Hematopoietic multipotent progenitor cell treated with erythropoietin and hydrocortisone succinate and interleukin-3 and kit ligand, for 17 days (in vitro differentiated cells): Measurements from ENCODE around the gene RAD23A.
"Not testable (repeated sequence)": the region's sequence is repeated elsewhere in the genome, so short reads cannot be mapped to it uniquely, and the experiment has no call there.

Experiments
- DNase-seq: peaks from one replicate; pipeline ENCODE4 v3.0.0-alpha.2; 2015; ENCODE audit warnings: low spot score

Gene RAD23A

DNA sequence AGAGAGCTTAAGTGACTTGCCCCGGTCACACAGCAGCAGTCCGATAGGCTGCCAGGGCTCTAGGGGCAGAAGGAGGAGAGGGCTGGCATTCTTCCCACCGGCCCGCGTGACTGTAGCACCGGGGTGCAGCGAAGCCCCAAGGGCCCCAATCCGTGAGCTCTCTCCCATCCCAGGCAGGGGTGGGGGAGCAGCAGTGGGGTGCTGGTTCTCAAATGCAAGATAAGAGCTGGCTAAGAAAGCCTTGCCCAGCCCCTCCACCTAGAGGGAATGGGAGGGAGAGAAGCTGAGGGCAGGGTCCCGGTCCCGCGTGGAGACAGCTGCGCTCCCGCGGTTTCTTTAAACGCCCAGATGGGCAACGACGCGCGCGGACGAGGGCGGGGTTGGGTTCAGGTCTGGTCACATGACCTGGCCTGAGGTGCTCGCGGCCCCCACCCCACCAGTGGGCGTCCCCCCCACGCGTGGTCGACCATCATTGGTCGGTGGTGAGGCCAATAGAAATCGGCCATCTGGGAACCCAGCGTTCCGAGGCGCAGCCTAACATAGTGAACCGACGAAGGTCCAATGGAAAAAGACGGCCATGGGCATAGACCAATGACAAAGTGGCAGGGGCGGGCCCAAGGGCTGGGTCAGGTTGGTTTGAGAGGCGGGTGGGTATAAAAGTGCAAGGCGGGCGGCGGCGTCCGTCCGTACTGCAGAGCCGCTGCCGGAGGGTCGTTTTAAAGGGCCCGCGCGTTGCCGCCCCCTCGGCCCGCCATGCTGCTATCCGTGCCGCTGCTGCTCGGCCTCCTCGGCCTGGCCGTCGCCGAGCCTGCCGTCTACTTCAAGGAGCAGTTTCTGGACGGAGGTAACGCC is 7.5 kb upstream of the RAD23A start, which contains the start of gene CALR:
CALR (plus strand) TSS at position 683 of the 852 bp plus-strand sequence; CDS start at position 754, 71 bp downstream.
- peak; percentile 100 for DNase-seq

DNA sequence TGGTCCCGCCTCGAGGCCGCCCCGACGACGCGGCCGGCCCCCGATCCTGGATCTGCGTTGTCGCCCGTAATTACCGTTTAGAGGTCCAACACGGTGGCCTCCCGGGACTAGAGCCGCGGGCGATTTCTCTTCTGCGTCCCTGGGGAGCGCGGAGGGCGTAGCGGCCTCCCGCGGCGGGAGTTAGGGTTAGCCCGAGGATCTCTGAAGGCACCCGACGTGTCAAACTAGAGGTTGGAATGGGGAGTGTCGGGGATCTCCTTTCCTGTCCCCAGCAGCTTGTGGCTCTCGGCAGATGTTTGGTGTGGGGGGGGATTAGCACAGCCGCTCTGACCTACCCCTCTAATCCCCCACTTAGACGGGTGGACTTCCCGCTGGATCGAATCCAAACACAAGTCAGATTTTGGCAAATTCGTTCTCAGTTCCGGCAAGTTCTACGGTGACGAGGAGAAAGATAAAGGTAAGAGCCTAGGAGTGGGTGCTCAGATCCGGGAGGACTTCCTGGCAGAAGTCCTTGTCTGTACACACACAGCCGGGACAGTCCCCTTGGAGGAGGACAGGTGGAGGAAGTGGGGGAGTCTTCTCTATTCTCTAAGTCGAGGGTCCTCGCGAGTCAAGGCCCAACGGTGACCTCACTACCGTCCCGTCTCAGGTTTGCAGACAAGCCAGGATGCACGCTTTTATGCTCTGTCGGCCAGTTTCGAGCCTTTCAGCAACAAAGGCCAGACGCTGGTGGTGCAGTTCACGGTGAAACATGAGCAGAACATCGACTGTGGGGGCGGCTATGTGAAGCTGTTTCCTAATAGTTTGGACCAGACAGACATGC is 6.7 kb upstream of the RAD23A start:
- DNase-seq, result peak; percentile 79

DNA sequence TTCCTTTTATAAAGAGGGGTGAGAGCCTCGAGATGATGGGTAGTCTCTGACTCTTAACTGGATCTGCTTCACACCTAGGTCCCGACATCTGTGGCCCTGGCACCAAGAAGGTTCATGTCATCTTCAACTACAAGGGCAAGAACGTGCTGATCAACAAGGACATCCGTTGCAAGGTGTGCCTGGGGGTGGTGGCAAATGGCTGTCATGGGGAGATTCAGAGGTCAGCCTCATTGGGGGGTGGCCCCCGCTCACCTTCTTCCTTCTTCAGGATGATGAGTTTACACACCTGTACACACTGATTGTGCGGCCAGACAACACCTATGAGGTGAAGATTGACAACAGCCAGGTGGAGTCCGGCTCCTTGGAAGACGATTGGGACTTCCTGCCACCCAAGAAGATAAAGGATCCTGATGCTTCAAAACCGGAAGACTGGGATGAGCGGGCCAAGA is 5.7 kb upstream of the RAD23A start:
- peak; percentile 33 for DNase-seq

DNA sequence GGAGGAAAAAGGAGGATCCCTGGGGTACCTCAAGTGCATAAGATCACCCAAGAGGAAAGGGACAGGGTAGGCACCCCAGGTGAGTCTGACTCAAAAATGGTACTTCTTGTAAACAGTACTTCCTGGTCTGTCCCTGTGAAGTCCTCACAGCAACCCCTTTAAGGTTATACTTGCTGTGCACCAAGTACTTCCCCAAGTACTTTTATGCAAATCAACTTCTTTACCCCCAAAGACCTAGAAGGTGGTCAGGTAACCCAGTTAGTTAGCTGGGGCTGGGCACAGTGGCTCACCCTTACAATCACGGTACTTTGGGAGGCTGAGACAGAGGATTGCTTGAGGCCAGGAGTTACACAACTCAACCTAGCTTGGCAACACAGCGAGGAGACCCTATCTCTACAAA is 4.8 kb upstream of the RAD23A start:
- DNase-seq, result no peak

DNA sequence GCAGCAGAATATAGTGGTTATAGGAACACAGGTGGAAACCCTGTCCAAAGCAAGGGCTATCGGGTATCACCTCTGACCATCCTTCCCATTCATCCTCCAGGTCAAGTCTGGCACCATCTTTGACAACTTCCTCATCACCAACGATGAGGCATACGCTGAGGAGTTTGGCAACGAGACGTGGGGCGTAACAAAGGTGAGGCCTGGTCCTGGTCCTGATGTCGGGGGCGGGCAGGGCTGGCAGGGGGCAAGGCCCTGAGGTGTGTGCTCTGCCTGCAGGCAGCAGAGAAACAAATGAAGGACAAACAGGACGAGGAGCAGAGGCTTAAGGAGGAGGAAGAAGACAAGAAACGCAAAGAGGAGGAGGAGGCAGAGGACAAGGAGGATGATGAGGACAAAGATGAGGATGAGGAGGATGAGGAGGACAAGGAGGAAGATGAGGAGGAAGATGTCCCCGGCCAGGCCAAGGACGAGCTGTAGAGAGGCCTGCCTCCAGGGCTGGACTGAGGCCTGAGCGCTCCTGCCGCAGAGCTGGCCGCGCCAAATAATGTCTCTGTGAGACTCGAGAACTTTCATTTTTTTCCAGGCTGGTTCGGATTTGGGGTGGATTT is 2.1 kb upstream of the RAD23A start:
- no peak for DNase-seq

DNA sequence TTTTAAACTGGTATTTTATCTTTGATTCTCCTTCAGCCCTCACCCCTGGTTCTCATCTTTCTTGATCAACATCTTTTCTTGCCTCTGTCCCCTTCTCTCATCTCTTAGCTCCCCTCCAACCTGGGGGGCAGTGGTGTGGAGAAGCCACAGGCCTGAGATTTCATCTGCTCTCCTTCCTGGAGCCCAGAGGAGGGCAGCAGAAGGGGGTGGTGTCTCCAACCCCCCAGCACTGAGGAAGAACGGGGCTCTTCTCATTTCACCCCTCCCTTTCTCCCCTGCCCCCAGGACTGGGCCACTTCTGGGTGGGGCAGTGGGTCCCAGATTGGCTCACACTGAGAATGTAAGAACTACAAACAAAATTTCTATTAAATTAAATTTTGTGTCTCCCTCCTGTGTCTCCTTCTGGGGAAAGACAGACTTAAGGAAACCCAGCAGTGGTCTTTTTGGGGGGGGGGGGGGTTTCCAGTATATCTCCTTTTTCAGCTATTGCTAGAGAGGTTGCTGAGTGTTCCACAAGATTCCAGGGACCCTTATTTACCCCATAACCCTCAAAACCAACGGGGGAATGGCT is 1.5 kb upstream of the RAD23A start:
- DNase-seq, result no peak

DNA sequence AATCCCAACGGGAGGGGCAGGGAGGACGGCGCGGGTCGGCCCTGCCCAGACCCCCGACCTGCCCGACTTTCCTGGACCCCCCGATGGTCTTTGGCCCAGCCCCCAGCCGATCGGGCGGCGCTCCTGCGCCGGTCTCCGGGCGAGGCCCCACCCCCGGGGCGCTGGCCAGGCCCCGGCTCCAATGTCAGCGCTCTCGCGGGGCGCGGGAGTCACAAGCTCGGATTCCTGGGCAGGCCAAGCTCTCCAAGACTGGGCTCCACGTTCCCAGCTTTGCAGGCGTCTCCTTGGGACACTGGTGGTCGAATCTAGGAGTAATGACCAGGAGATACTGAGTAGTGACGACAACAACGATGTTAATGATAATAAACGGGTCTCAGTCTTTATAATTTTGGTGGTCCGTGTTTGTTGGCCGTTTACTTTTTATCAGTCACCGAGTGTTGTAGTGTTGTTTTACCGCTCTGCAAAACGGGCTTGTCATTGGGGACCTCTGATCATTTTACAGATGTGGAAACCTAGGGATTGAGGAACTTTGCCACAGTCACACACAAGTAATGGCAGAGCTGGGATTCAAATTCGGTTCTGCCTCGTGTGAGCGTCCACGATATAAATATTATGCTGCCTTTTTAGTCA is 545 bp downstream of the RAD23A start:
- DNase-seq, result peak; percentile 82

DNA sequence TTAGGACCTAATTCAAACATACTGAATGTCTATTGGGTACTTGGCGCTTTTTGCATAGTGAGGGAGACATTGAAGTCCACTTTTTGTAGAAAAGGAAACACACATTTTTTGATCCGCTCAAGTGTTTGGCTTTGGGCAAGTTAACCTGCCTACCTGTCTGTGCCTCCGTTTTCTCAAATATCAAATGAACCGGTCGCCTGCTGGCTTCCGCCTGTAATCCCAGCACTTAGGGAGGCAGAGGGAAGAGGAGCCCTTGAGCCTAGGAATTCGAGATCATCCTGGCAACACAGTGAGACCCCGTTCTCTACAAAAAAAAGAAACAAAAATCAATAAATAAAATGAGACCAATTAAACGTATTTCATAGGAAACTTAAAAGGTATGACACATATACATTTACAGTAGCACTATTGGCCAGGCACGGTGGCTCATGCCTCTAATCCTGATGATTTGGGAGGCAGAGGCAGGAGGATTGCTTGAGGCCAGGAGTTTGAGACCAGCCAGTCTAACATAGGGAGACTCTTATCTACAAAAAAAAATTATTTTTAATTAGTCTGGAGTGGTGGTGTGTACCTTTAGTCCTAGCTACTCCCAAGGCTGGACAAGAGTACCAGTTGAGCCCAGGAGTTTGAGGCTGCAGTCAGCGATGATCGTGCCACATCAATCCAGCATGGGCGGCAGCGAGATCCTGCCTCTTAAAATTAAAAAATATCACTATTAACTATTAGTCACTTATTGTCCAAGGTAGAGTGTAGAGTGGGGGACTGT is 1.3 kb downstream of the RAD23A start:
- peak; percentile 71 for DNase-seq

DNA sequence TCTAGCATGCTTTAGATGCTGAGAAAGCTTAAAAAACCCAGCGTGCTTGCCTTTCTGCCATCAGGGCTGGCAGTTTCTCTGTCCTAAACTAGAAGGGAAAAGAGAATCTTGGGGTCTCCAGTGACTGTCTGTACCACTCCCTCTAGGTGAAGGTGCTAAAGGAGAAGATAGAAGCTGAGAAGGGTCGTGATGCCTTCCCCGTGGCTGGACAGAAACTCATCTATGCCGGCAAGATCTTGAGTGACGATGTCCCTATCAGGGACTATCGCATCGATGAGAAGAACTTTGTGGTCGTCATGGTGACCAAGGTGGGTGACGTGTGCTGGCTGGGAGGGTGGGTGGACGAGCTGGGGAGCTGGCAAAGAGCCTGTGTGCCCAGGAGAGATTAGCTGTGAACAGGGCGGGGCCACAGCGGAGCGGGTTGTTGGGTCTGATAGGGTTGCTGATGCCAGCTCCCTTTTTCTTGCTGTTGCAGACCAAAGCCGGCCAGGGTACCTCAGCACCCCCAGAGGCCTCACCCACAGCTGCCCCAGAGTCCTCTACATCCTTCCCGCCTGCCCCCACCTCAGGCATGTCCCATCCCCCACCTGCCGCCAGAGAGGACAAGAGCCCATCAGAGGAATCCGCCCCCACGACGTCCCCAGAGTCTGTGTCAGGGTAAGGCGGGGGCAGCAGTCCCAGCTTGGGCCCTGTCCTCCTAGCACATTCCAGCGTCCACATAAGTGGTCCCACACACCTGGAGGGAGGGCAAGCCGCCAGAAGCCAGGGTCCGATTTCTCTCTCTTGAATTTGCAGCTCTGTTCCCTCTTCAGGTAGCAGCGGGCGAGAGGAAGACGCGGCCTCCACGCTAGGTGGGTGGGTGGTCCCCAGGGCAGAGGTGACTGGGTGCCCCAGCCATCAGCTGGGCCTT is 2.3 kb downstream of the RAD23A start:
- peak; percentile 99 for DNase-seq

DNA sequence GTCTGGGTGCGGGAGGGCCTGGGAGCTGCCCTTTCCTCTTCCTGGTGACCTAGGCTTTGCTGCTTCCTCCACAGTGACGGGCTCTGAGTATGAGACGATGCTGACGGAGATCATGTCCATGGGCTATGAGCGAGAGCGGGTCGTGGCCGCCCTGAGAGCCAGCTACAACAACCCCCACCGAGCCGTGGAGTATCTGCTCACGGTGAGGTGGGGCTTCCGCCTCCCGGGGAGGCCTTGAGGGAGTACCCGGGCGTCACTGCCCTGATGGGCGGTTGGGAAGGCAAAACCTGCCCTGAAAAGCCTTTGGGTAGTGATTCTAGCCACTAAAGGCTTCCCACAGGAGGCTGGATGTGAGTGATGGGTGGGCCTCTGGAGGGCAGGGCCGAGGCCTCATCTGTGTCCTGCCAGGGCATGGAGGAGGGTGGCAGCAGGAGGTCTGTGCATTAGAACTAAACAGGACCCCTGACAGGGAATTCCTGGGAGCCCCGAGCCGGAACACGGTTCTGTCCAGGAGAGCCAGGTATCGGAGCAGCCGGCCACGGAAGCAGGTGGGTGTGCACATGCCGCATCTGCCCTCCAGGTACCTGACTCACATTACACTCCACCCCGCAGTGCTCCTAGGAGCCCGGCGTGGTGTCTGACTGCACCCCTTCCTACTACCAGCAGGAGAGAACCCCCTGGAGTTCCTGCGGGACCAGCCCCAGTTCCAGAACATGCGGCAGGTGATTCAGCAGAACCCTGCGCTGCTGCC is 3.1 kb downstream of the RAD23A start:
- DNase-seq, result peak; percentile 65

DNA sequence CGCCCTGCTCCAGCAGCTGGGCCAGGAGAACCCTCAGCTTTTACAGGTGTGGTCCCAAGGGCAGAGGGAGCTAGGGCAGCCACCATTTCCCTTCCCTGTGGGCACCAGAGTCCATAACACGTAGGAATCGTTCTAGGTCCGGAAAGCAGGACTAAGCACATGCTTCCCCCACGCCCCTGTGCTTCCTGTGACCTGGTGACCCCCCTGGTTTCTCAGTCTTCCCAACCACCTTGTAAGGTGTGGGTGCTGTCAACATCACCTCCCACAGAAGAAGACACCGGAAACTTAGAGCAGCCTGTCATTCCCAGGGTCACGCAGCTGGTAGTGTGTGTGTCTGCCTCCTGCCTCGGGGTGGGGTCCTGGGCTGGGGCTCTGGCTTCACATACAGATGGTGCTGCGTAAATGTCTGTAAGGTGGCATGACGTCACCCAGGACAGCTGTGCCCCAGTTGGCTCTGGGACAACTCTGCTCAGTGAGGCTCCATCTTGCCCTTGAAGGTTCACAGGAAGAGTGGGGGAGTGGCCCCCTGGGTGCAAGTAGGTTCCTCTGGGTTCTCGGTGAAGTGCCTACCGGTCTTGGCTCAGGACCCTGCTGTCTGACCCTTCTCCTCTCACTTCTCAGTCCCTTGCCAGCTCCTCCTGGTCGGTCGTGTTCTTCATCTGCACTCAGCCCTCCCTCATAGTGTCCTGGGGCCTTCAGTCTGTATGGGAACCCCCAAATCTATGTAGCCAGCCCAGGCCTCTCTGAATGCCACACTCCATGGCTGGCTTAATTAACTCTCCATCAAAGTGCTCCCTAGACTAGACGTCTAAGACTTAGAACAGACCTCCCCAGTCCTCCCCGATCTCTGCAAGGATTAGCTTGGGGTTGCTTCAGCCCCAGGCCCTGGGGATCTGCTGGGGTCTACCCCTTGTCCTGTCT is 4.0 kb downstream of the RAD23A start:
- DNase-seq, result peak; percentile 56

DNA sequence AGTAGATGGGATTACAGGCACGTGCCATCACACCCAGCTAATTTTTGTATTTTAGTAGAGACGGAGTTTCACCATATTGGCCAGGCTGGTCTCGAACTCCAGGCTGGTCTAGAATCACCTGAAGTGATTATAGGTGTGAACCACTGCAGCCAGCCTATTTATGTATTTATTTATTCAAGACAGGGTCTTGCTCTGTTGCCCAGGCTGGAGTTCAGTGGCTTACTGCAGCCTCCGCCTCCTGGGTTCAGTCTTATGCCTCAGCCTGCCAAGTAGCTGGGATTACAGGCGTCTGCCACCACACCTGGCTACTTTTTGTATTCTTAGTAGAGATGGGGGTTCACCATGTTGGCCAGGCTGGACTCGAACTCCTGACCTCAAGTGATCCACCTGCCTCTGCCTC is 6.4 kb downstream of the RAD23A start:
- DNase-seq, result not testable (repeated sequence)

DNA sequence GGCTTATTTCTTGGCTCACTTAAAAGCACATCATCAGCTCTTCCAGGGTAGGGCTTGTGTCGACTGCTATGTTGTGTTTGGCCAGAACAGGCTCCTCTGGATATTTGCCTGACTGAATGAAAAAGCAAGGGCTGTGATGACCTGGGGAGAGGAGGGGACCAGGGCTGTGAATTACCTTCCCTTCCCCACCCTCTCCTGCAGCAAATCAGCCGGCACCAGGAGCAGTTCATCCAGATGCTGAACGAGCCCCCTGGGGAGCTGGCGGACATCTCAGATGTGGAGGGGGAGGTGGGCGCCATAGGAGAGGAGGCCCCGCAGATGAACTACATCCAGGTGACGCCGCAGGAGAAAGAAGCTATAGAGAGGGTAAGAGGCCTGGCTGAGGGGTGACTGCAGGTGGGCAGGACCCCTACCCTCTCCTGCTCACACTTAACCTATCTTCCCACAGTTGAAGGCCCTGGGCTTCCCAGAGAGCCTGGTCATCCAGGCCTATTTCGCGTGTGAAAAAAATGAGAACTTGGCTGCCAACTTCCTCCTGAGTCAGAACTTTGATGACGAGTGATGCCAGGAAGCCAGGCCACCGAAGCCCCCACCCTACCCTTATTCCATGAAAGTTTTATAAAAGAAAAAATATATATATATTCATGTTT is 7.0 kb downstream of the RAD23A start:
- DNase-seq, result no peak

DNA sequence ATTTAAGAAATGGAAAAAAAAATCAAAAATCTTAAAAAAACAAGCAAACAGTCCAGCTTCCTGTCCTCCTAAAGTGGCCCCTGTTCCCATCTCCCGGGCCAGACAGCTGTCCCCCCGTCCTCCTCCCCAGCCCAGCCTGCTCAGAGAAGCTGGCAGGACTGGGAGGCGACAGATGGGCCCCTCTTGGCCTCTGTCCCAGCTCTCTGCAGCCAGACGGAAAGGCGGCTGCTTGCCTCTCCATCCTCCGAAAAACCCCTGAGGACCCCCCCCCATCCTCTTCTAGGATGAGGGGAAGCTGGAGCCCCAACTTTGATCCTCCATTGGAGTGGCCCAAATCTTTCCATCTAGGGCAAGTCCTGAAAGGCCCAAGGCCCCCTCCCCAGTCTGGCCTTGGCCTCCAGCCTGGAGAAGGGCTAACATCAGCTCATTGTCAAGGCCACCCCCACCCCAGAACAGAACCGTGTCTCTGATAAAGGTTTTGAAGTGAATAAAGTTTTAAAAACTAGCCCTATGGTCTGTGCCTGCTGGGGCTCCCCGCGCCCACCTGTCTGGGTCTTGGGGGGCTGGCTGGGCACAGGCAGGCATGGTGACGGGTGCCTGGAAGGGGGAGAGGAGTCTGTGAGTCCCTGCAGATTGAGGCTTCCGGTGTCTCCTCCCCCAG is 7.6 kb downstream of the RAD23A start:
- no peak for DNase-seq

DNA sequence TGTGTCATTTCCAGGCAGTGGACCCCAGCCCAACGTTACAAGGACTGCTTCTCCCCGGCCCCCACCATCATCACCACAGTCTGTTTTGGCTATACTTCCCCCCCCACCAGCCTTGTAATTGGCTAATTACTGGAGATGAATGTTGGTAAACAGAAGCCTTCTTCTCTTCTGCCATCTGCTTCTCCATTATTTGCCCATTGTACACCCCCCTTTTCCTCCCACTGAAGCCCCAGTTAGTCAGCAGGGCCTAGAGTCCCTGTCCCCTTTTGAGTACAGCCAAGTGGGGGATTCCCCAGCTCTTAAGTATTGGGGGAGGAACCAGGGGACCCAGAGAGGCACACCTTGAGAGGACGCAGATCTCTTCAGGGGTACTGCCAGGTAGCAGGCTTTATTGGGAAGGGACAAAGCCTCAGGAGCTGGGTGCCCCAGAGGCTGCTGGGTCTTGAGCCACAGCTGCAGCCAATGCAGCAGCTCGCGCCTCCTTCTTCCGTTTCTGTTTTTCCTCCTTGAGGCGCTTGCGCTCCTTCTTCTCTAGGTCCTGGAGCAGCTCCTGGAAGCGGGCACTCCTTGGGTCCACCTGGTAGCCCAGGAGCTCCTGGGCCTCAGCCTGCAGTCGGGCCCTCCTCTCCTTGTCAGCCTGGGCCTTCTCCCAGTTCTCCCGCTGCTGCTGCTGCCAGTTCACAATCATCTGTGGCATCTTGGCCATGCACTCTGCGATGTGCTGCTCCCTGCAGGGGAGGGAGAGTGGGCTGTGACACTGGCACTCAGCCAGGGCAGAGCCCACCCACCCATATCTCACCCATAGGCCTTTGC is 8.3 kb downstream of the RAD23A start:
- DNase-seq, result no peak

DNA sequence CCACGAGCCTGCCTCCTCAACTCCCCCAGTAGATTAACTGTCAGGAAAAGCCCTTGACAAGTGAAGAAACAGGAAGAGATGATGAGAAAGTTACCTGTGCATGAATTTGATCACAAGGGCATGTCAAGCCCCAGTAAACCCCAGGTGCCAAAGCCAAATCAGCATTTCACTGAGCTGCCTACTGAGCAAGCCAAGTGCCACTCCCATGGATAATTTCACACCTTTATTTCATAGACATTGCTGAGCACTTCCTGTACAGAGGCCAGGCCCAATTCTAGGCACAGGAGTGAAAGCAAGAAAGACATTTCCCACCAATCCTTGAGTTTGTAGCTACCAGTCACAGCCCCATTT is 8.9 kb downstream of the RAD23A start:
- no peak for DNase-seq
